CD4-positive, CD25-positive, alpha-beta regulatory T cell (primary cell): Measurements from ENCODE around the gene HLX. TPM values are rescaled to one million over a fixed set of nuclear protein-coding genes. Genes with fewer than 3 reads are reported as not detected.

ENCODE experiments used
- ATAC-seq, 2 donors: fragments of 150-1000 bp; cut with Tn5 transposase; one replicate each; pipeline ENCODE4 v1.10.0; 2021; ENCODE audit warnings: low read depth in 2 of 2, moderate number of reproducible peaks in 2 of 2, moderate library complexity in 1 of 2
- DNase-seq, 3 donors: peaks; one replicate each; pipeline versions ENCODE4 v3.0.0 to v3.0.0-alpha.2; 2012 to 2022; ENCODE audit warnings: mixed read lengths in 1 of 3
- H3K27ac ChIP-seq: one replicate; pipeline ENCODE4 v1.7.0; 2013; ENCODE audit warnings: mild to moderate bottlenecking, low read length; ENCODE audit not compliant: insufficient read depth, poor library complexity, severe bottlenecking
- H3K27me3 ChIP-seq: one replicate; pipeline ENCODE4 v1.7.0; 2013; ENCODE audit warnings: low read length; ENCODE audit not compliant: control insufficient read depth, insufficient read depth
- H3K36me3 ChIP-seq: one replicate; pipeline ENCODE4 v1.7.0; 2013; ENCODE audit warnings: mild to moderate bottlenecking, low read length, moderate library complexity; ENCODE audit not compliant: control insufficient read depth, insufficient read depth
- H3K4me1 ChIP-seq: 2 replicates; pipeline ENCODE4 v1.7.0; 2013; ENCODE audit warnings: mild to moderate bottlenecking, low read length; ENCODE audit not compliant: insufficient read depth, control insufficient read depth, poor library complexity, severe bottlenecking
- H3K4me3 ChIP-seq: one replicate; pipeline ENCODE4 v1.7.0; 2013; ENCODE audit warnings: low read depth, mild to moderate bottlenecking, low read length, moderate library complexity
- H3K9me3 ChIP-seq, 2 experiments: 1 replicate in 1 of 2; 2 replicates in 1 of 2; pipeline ENCODE4 v1.7.0; 2013; ENCODE audit warnings: low read length in 2 of 2, mild to moderate bottlenecking in 1 of 2, moderate library complexity in 1 of 2; ENCODE audit not compliant: control insufficient read depth in 2 of 2
- H3K27ac Mint-ChIP-seq, 3 donors: one replicate each; pipeline ENCODE4 v1.8.0; 2020 to 2022; ENCODE audit warnings: mild to moderate bottlenecking in 3 of 3, mixed read lengths in 3 of 3, moderate library complexity in 2 of 3
- H3K27me3 Mint-ChIP-seq: one replicate; pipeline ENCODE4 v1.8.0; 2022; ENCODE audit warnings: mild to moderate bottlenecking, mixed read lengths
- H3K36me3 Mint-ChIP-seq: one replicate; pipeline ENCODE4 v1.8.0; 2020; ENCODE audit warnings: mixed read lengths
- H3K4me1 Mint-ChIP-seq, 4 donors: one replicate each; pipeline ENCODE4 v1.8.0; 2020 to 2022; ENCODE audit warnings: mixed read lengths in 4 of 4, mild to moderate bottlenecking in 1 of 4
- H3K4me3 Mint-ChIP-seq, 4 donors: one replicate each; pipeline ENCODE4 v1.8.0; 2020 to 2022; ENCODE audit warnings: mild to moderate bottlenecking in 4 of 4, mixed read lengths in 4 of 4, moderate library complexity in 3 of 4
- H3K9me3 Mint-ChIP-seq, 7 donors: one replicate each; pipeline ENCODE4 v1.8.0; 2020 to 2022; ENCODE audit warnings: mixed read lengths in 7 of 7, mild to moderate bottlenecking in 3 of 7, moderate library complexity in 2 of 7
- polyA plus RNA-seq, 4 donors: library from polyadenylated mRNA; unstranded; fragments of 300-500 nt; fragmentation: Illumina TruSeq; gene quantifications; one replicate each; pipeline ENCODE4 v1.2.3, GENCODE V29; 2021
- total RNA-seq: library from RNA; stranded (reverse); gene quantifications from one replicate; pipeline ENCODE4 v1.2.3, GENCODE V29; 2022

The HLX gene
- total and polyA plus RNA-seq, 5 donors from 2014 or later = 0.20 TPM; not detected in 4

DNA sequence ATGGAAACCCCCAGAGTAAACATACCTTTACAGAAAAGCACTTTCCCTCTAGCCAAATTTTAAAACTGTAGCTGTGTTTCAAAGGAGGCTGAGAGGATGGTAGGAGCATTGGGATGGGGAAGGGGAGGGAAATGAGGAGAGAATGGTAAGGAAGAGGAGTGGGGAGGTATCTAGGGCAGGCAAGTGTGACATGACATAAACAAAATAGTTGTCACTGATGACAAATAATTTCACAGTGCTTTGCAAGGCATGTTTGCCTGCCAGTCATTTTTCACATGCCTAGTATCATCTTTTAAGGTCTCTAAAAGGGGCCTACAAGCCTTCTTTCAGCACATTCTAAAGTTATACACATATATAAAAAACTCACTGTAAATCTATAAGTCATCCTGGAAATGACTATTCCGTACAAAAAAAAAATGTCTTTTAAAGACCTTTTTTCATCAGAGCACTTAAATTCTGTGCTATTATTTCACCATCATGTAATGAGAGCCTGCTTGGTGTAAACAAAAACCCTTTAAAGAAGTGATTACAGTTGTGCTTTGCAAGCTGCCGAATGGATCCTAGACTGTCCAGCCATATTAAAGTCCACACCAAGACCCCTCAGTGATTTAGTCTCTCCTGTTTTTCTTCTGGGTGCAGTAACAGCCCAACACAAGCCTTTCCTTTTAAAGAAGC, 38.4 kb downstream of the HLX start:
- ATAC-seq = no peak
- H3K27ac Mint-ChIP-seq = no peak overlapping the region

GRCh38 chr1:220918285-220918951, 39.2 kb downstream of the HLX start:
- no peaks in the 10 kb centered on the region for H3K4me1 Mint-ChIP-seq
- H3K36me3 Mint-ChIP-seq = no peaks in the 10 kb centered on the region
- no peaks in the 10 kb centered on the region for H3K36me3 ChIP-seq
- H3K4me1 ChIP-seq = no peaks in the 10 kb centered on the region
- H3K27ac Mint-ChIP-seq = no peak overlapping the region
- H3K27me3 ChIP-seq = peaks cover 4% of the 10 kb centered on the region
- ATAC-seq (no peak), DNase-seq (no peak)
- H3K27me3 Mint-ChIP-seq = peaks cover 15% of the 10 kb centered on the region
- peaks cover 0 to 4% (median under 1%) of the 10 kb centered on the region in 7 donors for H3K9me3 Mint-ChIP-seq
- H3K4me3 ChIP-seq = no peak overlapping the region
- H3K4me3 Mint-ChIP-seq = no peak overlapping the region
- H3K27ac ChIP-seq = no peak overlapping the region
- no peaks in the 10 kb centered on the region for H3K9me3 ChIP-seq

More for the DNA sequence above, 38.4 kb downstream of the HLX start:
- peaks cover 15% of the 10 kb centered on the region for H3K27me3 Mint-ChIP-seq
- no peaks in the 10 kb centered on the region for H3K9me3 ChIP-seq
- peaks cover 4% of the 10 kb centered on the region for H3K27me3 ChIP-seq
- no peak overlapping the region for H3K4me3 Mint-ChIP-seq
- H3K36me3 ChIP-seq = no peaks in the 10 kb centered on the region
- H3K4me1 Mint-ChIP-seq = no peaks in the 10 kb centered on the region
- peaks cover 0 to 4% (median 0%) of the 10 kb centered on the region in 7 donors for H3K9me3 Mint-ChIP-seq
- no peaks in the 10 kb centered on the region for H3K36me3 Mint-ChIP-seq
- H3K4me3 ChIP-seq = no peak overlapping the region
- H3K27ac ChIP-seq = no peak overlapping the region
- no peak for DNase-seq
- H3K4me1 ChIP-seq = no peaks in the 10 kb centered on the region

DNA sequence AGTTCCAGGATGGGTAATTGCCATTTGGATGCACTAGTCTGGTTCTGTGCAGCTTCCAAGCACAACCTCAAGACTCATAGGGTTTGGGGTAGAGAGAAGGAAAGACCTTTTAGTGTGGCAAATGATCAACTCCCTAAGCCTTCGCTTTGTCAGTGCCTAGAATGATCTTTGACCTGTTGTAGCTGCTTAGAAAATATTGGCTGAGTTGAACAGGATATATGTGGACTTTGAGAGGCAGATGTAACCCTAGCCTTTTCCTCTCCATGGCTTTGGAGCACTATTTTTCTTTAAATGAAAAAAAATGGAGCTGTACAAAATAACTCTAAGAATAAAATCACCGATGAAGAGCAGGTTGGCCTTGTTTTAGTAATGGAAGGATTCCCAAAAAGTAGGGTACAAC, 41.7 kb downstream of the HLX start:
- no peaks in the 10 kb centered on the region for H3K4me1 Mint-ChIP-seq
- no peak overlapping the region for H3K4me3 Mint-ChIP-seq
- Histone ChIP-seq H3K4me1 (no peaks in the 10 kb centered on the region), H3K27me3 (no peaks in the 10 kb centered on the region), H3K9me3 (no peaks in the 10 kb centered on the region), H3K4me3 (no peak overlapping the region), H3K36me3 (no peaks in the 10 kb centered on the region), H3K27ac (no peak overlapping the region)
- H3K27me3 Mint-ChIP-seq = peaks cover 6% of the 10 kb centered on the region
- no peak for DNase-seq
- no peak for ATAC-seq
- peaks cover 0 to 4% (median 2%) of the 10 kb centered on the region in 7 donors for H3K9me3 Mint-ChIP-seq
- no peaks in the 10 kb centered on the region for H3K36me3 Mint-ChIP-seq
- no peak overlapping the region for H3K27ac Mint-ChIP-seq

DNA sequence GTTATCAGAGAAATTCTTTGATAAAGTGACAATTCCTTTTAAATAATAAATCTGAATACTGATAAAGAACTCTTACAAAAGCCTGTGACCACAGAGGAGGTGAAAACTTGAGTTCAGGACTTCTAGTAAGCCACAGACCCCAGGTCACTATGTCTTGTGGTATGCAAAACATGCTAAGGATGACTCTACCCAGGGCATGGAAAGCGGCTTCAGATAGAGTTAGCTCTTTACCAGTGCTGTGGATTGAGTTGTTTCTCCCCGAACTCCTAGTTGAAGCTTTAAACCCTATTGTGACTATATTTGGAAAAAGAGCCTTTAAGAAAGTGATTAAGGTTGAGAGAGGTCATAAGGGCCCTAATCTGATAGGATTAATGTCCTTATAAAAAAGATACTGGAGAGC, 42.3 kb downstream of the HLX start:
- Mint-ChIP-seq H3K4me1 (no peaks in the 10 kb centered on the region), H3K36me3 (no peaks in the 10 kb centered on the region), H3K9me3 (peaks cover 0 to 4% (median 2%) of the 10 kb centered on the region in 7 donors), H3K27ac (no peak overlapping the region), H3K27me3 (peaks cover 6% of the 10 kb centered on the region), H3K4me3 (no peak overlapping the region)
- no peaks in the 10 kb centered on the region for H3K36me3 ChIP-seq
- H3K4me1 ChIP-seq = no peaks in the 10 kb centered on the region
- H3K9me3 ChIP-seq = no peaks in the 10 kb centered on the region
- no peaks in the 10 kb centered on the region for H3K27me3 ChIP-seq
- ATAC-seq (no peak), DNase-seq (no peak)
- no peak overlapping the region for H3K27ac ChIP-seq
- no peak overlapping the region for H3K4me3 ChIP-seq

GRCh38 chr1:220921971-220922635, 42.9 kb downstream of the HLX start:
- H3K36me3 ChIP-seq = no peaks in the 10 kb centered on the region
- Mint-ChIP-seq H3K27ac (no peak overlapping the region), H3K27me3 (peaks cover 6% of the 10 kb centered on the region), H3K4me3 (no peak overlapping the region), H3K4me1 (no peaks in the 10 kb centered on the region), H3K9me3 (peaks cover 0 to 4% (median 2%) of the 10 kb centered on the region in 7 donors), H3K36me3 (no peaks in the 10 kb centered on the region)
- H3K27ac ChIP-seq = no peak overlapping the region
- H3K4me3 ChIP-seq = no peak overlapping the region
- H3K4me1 ChIP-seq = no peaks in the 10 kb centered on the region
- ATAC-seq = no peak
- H3K27me3 ChIP-seq = no peaks in the 10 kb centered on the region
- H3K9me3 ChIP-seq = no peaks in the 10 kb centered on the region
- no peak for DNase-seq

DNA sequence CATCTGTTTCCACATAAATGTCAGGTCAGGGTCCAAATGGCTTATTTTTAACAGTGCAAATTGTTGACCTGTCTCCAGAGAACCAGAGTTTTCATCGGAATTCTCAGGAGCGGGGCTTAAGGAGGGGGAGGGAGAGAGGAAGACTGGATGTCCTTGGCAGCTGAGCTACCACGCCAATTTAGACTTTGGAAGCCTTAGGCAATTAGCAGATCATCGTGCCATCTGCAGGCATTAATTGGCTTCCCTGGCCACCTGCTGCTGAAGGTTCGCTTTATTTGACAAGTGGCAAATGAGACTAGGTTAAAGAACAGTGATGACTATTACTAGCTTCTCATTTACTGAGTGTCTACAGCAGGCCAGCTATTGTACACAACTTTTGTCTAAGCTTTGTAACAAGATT, 43.7 kb downstream of the HLX start:
- no peak overlapping the region for H3K27ac ChIP-seq
- Mint-ChIP-seq H3K4me3 (no peak overlapping the region), H3K9me3 (peaks cover 0 to 4% (median 2%) of the 10 kb centered on the region in 7 donors), H3K27ac (no peak overlapping the region), H3K36me3 (no peaks in the 10 kb centered on the region), H3K4me1 (no peaks in the 10 kb centered on the region), H3K27me3 (peaks cover 7% of the 10 kb centered on the region)
- no peaks in the 10 kb centered on the region for H3K36me3 ChIP-seq
- no peak for DNase-seq
- ATAC-seq = no peak
- no peaks in the 10 kb centered on the region for H3K27me3 ChIP-seq
- no peaks in the 10 kb centered on the region for H3K4me1 ChIP-seq
- no peak overlapping the region for H3K4me3 ChIP-seq
- H3K9me3 ChIP-seq = no peaks in the 10 kb centered on the region

DNA sequence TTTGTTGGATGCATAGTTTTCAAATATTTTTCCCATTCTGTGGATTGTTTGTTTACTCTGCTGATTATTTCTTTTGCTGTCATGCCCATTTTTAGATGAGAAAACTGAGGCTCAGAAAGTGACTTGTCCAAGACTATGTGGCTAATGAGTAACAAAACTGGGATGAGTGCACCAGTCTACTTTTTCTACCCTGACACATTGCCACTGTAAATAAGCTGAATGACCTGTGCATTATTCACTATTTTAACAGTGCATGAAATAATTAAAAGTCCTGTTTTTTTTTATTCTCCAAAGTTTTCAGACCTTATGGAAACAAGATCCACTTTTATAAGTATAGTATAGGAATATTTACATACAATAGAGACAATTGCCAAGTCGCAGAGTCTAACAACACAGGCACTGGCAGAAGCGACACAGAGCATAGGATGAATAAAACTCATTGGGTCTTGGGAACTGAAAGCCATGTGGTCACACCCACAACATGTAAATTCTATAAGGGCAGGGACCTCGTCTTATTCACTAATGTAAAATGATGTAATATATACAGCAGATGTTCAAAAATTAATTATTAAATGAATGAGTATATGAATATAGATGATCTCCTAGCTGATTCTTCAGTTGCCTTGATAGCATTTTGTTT, 45.2 kb downstream of the HLX start:
- Mint-ChIP-seq H3K27me3 (peaks cover 11% of the 10 kb centered on the region), H3K36me3 (no peaks in the 10 kb centered on the region), H3K9me3 (peaks cover 0 to 7% (median 4%) of the 10 kb centered on the region in 7 donors), H3K4me3 (no peak overlapping the region), H3K27ac (no peak overlapping the region), H3K4me1 (no peaks in the 10 kb centered on the region)
- no peaks in the 10 kb centered on the region for H3K36me3 ChIP-seq
- ATAC-seq (no peak), DNase-seq (no peak)
- H3K4me3 ChIP-seq = no peak overlapping the region
- no peaks in the 10 kb centered on the region for H3K9me3 ChIP-seq
- no peak overlapping the region for H3K27ac ChIP-seq
- no peaks in the 10 kb centered on the region for H3K4me1 ChIP-seq
- no peaks in the 10 kb centered on the region for H3K27me3 ChIP-seq
